HepG2 (cell line): ENCODE results near the gene OMA1. TPM values are rescaled to one million over a fixed set of nuclear protein-coding genes. Genes with fewer than 3 reads are reported as not detected.

Experiments
- ATAC-seq: fragments of 200-7000 bp; cut with Tn5 transposase; 3 replicates; pipeline ENCODE4 v1.9.1; 2020; ENCODE audit warnings: mild to moderate bottlenecking, moderate library complexity
- BruUV-seq: library from RNA; stranded (reverse); fragments of 400-500 nt; replicated peaks from 2 replicates; lab custom pipeline; 2021; lab: Mats Ljungman, UMichigan
- CTCF ChIA-PET: fragments of 300-600 bp; formaldehyde crosslinking; extraction: SDS; loops from one replicate; lab custom pipeline; 2021; ENCODE audit warnings: low total read pairs, inconsistent platforms, low intra/inter-chr PET ratio; lab: Yijun Ruan, JAX
- POLR2A ChIA-PET: fragments of 350-600 bp; sonication (Branson Sonifier 250); formaldehyde crosslinking; loops from one replicate; lab custom pipeline; 2020; ENCODE audit warnings: antibody characterized with exemption, inconsistent platforms; lab: Yijun Ruan, JAX
- DNase-seq: peaks from one replicate; pipeline ENCODE4 v3.0.0-alpha.2; 2015; ENCODE audit warnings: low spot score
- FAIRE-seq: peaks from 3 replicates; lab custom pipeline; 2011; peaks lifted over from hg19 to GRCh38; lab: Jason Lieb, UNC
- H2AFZ ChIP-seq: one replicate; pipeline ENCODE4 v1.6.1; 2011; ENCODE audit warnings: low read length, inconsistent platforms
- H3K27ac ChIP-seq: fragments of 300-600 bp; 3 replicates; pipeline ENCODE4 v1.8.0; 2011; ENCODE audit warnings: mixed run types, mild to moderate bottlenecking, mixed read lengths, low read length, inconsistent platforms; ENCODE audit not compliant: insufficient read depth; ENCODE audit errors: extremely low read length
- H3K27me3 ChIP-seq, 2 experiments: fragments of 200-600 bp in 1 of 2; 2 replicates in 1 of 2; 3 replicates in 1 of 2; pipeline versions ENCODE4 v1.6.0 to v1.8.0; 2011; ENCODE audit warnings: low read length in 2 of 2, mild to moderate bottlenecking in 2 of 2, moderate library complexity in 2 of 2, inconsistent platforms in 1 of 2; ENCODE audit not compliant: insufficient read depth in 2 of 2, control insufficient read depth in 1 of 2
- H3K36me3 ChIP-seq, 2 experiments: fragments of 200-600 bp in 1 of 2; replicated peaks in 1 of 2; 2 replicates in 1 of 2; 3 replicates in 1 of 2; pipeline versions ENCODE4 v1.5.1 to v1.8.0; 2011; ENCODE audit warnings: low read length in 2 of 2, inconsistent platforms in 1 of 2; ENCODE audit not compliant: insufficient read depth in 2 of 2, control insufficient read depth in 1 of 2
- H3K4me1 ChIP-seq: 2 replicates; pipeline ENCODE4 v1.5.1; 2012; ENCODE audit warnings: low read length, inconsistent platforms; ENCODE audit not compliant: insufficient read depth
- H3K4me2 ChIP-seq: 2 replicates; pipeline ENCODE4 v1.6.0; 2011; ENCODE audit warnings: low read depth, low read length, inconsistent platforms
- H3K4me3 ChIP-seq, 3 experiments: fragments of 200-600 bp in 1 of 3; sonication (generic), shearing (Covaris generic) in 1 of 3; replicated peaks in 1 of 3; 2 replicates each; pipeline ENCODE4 v1.5.1; 2011 to 2016; ENCODE audit warnings: low read length in 3 of 3, inconsistent platforms in 2 of 3, low read depth in 2 of 3, mild to moderate bottlenecking in 2 of 3, control low read depth in 1 of 3, mixed read lengths in 1 of 3; ENCODE audit not compliant: insufficient read depth in 1 of 3
- H3K79me2 ChIP-seq: one replicate; pipeline ENCODE4 v1.6.1; 2011; ENCODE audit warnings: low read length, inconsistent platforms; ENCODE audit not compliant: insufficient read depth
- H3K9ac ChIP-seq: 2 replicates; pipeline ENCODE4 v1.6.0; 2011; ENCODE audit warnings: mild to moderate bottlenecking, low read depth, low read length, inconsistent platforms; ENCODE audit not compliant: insufficient read depth
- H3K9me3 ChIP-seq: 2 replicates; pipeline ENCODE4 v1.5.1; 2012; ENCODE audit warnings: mild to moderate bottlenecking, low read length
- H4K20me1 ChIP-seq: 2 replicates; pipeline ENCODE4 v1.6.0; 2011; ENCODE audit warnings: inconsistent platforms, mild to moderate bottlenecking, low read length, moderate library complexity; ENCODE audit not compliant: insufficient read depth
- HNF4A ChIP-seq: sonication (generic); formaldehyde crosslinking; IDR thresholded peaks from 2 replicates; pipeline ENCODE4 v1.4.0; 2020; ENCODE audit warnings: missing genetic modification reagents
- KLF6 ChIP-seq: IDR thresholded peaks from 2 replicates; pipeline ENCODE4 v1.8.0; 2016; ENCODE audit warnings: missing biosample characterization, missing genetic modification reagents
- NR2F1 ChIP-seq, 2 experiments: fragments of 450-650 bp in 1 of 2; formaldehyde crosslinking in 1 of 2; IDR thresholded peaks; 2 replicates each; pipeline versions ENCODE4 v1.5.0 to v1.6.1; 2016 to 2020; ENCODE audit warnings: mild to moderate bottlenecking in 1 of 2, missing compliant biosample characterization in 1 of 2, missing genetic modification reagents in 1 of 2, moderate library complexity in 1 of 2
- NR2F6 ChIP-seq, 2 experiments: IDR thresholded peaks; 2 replicates each; pipeline ENCODE4 v1.6.1; 2016; ENCODE audit warnings: antibody characterized with exemption in 1 of 2, mild to moderate bottlenecking in 1 of 2
- PHB2 ChIP-seq: fragments of 450-650 bp; IDR thresholded peaks from 2 replicates; pipeline ENCODE4 v1.6.1; 2018; ENCODE audit not compliant: partially characterized antibody
- SNAPC2 ChIP-seq: sonication (generic); formaldehyde crosslinking; IDR thresholded peaks from 2 replicates; pipeline ENCODE4 v1.8.1; 2022; ENCODE audit warnings: mild to moderate bottlenecking, missing genetic modification reagents
- SOX6 ChIP-seq, 2 experiments: fragments of 450-650 bp in 1 of 2; sonication (generic) in 1 of 2; formaldehyde crosslinking in 1 of 2; IDR thresholded peaks; 2 replicates each; pipeline versions ENCODE4 v1.4.0 to v1.6.1; 2017 to 2020; ENCODE audit warnings: antibody characterized with exemption in 1 of 2, mild to moderate bottlenecking in 1 of 2, missing genetic modification reagents in 1 of 2
- ZNF121 ChIP-seq: sonication (generic); formaldehyde crosslinking; IDR thresholded peaks from 2 replicates; pipeline ENCODE4 v1.5.0; 2020; ENCODE audit warnings: mild to moderate bottlenecking, missing genetic modification reagents
- ZNF263 ChIP-seq: sonication (generic); formaldehyde crosslinking; IDR thresholded peaks from 2 replicates; pipeline ENCODE4 v1.4.0; 2020; ENCODE audit warnings: missing genetic modification reagents
- ZNF501 ChIP-seq: sonication (generic); formaldehyde crosslinking; IDR thresholded peaks from 2 replicates; pipeline ENCODE4 v1.5.1; 2020; ENCODE audit warnings: mild to moderate bottlenecking, moderate library complexity, missing genetic modification reagents
- ZSCAN22 ChIP-seq: sonication (generic); formaldehyde crosslinking; IDR thresholded peaks from 2 replicates; pipeline ENCODE4 v1.4.0; 2020; ENCODE audit warnings: mild to moderate bottlenecking, missing genetic modification reagents
- WGBS: methylation state at CpG from one replicate; pipeline ENCODE4 v1.1.6; 2017; ENCODE audit warnings: low lambda C conversion rate; 5-methylcytosine and 5-hydroxymethylcytosine counted together
- in situ Hi-C: cut with HindIII; loops from 2 replicates; pipeline ENCODE4 v1.10.0; 2017; ENCODE audit warnings: low pct_unique_long_range_greater_than_20kb; ENCODE audit not compliant: extremely low pct_ligation_motif_present
- intact Hi-C: fragments of 100-400 bp; cut with micrococcal nuclease; formaldehyde crosslinking; loops from one replicate; pipeline ENCODE4 v1.10.0; 2022; ENCODE audit not compliant: unreplicated experiment
- polyA plus RNA-seq, 8 experiments: library from polyadenylated mRNA; depleted of rRNA in 3 of 8; stranded (reverse) in 7 of 8; unstranded in 1 of 8; fragments of >200 nt; fragmentation: Illumina TruSeq in 4 of 8; extraction: Trizol in 4 of 8; gene quantifications; 2 replicates each; pipeline versions ENCODE4 v1.2.1 to v1.2.3, GENCODE V29; 2011 to 2016; ENCODE audit warnings: low read depth in 4 of 8, missing spikeins in 1 of 8, mixed read lengths in 1 of 8; ENCODE audit not compliant: insufficient read depth in 1 of 8
- total RNA-seq, 5 experiments: library from RNA; depleted of rRNA; stranded (reverse); fragments of >200 nt; fragmentation: Illumina TruSeq; extraction: Trizol; gene quantifications; 2 replicates each; pipeline ENCODE4 v1.2.3, GENCODE V29; 2016; ENCODE audit warnings: low read depth in 1 of 5
- TF ChIP-seq, protein P1 (sequence below): sonication (generic); formaldehyde crosslinking; IDR thresholded peaks from 2 replicates; pipeline ENCODE4 v1.4.0; 2020; ENCODE audit warnings: missing genetic modification reagents
- TF ChIP-seq, protein P2 (sequence below): IDR thresholded peaks from 2 replicates; pipeline ENCODE4 v1.6.1; 2016; ENCODE audit warnings: missing compliant biosample characterization, missing genetic modification reagents, borderline replicate concordance

OMA1 gene
- total and polyA plus RNA-seq, 2 of the 13 experiments (the other 11 are each of a cell fraction or from before 2014, with no cell fraction given) = 7.0 to 26.9 TPM

DNA sequence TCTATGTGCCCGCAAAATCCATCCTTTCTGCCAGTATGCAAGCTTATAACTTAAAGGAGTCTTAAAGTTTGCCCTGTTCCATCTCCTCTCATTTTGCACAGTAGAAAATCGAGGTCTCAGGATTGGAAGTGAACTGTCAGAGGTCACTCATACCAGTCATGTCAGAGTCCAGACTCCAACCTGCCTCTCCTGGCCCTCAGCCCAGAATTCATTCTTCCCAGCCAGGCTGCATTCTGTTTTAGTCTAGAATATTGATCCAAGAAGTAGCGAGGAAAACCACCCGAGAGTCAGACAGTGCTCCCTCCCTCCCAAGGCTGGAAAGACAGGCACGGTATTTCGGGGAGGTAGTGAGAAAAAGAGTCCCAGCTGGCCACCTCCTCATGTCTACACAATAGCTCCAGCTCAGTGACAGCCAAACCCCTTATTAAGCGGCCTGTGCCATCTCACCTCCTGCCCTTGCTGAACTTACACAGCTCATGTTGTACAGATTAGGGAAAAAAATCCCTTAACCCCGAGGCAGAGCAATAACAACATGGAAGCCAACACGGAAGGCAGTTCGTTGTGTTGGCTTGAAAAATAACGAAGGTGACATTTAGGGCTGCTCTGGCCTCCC lies 89.4 kb downstream of the OMA1 start:
- Histone ChIP-seq H3K4me2 (peak overlapping the region; percentile 8; the same call in 1 of the 2 replicates), H3K9me3 (no peaks in the 10 kb centered on the region), H3K27me3 (no peaks in the 10 kb centered on the region), H3K79me2 (no peaks in the 10 kb centered on the region), H4K20me1 (no peaks in the 10 kb centered on the region), H2AFZ (no peak overlapping the region), H3K27ac (no peak overlapping the region), H3K4me1 (peaks cover 36% of the 10 kb centered on the region), H3K4me3 (no peak overlapping the region), H3K9ac (no peak overlapping the region), H3K36me3 (no peaks in the 10 kb centered on the region)
- WGBS = 18% methylated on average over 11 of the region's 11 CpGs
- DNase-seq (no peak), FAIRE-seq (no peak), ATAC-seq (peak; percentile 68)
- ChIA-PET POLR2A (no interaction called here), CTCF (no interaction called here)
- no peak for TF ChIP-seq PHB2
- TF ChIP-seq, protein P1, sequence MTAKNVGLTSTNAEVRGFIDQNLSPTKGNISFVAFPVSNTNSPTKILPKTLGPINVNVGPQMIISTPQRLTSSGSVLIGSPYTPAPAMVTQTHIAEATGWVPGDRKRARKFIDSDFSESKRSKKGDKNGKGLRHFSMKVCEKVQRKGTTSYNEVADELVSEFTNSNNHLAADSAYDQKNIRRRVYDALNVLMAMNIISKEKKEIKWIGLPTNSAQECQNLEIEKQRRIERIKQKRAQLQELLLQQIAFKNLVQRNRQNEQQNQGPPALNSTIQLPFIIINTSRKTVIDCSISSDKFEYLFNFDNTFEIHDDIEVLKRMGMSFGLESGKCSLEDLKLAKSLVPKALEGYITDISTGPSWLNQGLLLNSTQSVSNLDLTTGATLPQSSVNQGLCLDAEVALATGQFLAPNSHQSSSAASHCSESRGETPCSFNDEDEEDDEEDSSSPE (CRISPR knock-in tag) = no peak
- TF ChIP-seq KLF6 (CRISPR knock-in tag) = no peak
- TF ChIP-seq ZSCAN22 (CRISPR knock-in tag) = no peak
- peak; percentile 51; the same call in 1 of the 2 replicates for TF ChIP-seq ZNF263
- TF ChIP-seq ZNF501 (CRISPR knock-in tag) = no peak
- no peak for TF ChIP-seq SNAPC2 (CRISPR knock-in tag)
- peak; percentile 44 for TF ChIP-seq HNF4A
- TF ChIP-seq SOX6 (IDR thresholded peaks at IDR 0.05) = no peak
- TF ChIP-seq SOX6 (CRISPR knock-in tag; IDR thresholded peaks at IDR 0.05) = peak; percentile 28; the same call in 1 of the 2 replicates
- peak; percentile 61; the same call in 1 of the 2 replicates for TF ChIP-seq ZNF121 (CRISPR knock-in tag)
- TF ChIP-seq NR2F1 (CRISPR knock-in tag; IDR thresholded peaks at IDR 0.05) = 0 out of 4 replicates have a peak, but pooled peaks of 1 of the 2 experiments have one; percentile 39
- TF ChIP-seq, protein P2, sequence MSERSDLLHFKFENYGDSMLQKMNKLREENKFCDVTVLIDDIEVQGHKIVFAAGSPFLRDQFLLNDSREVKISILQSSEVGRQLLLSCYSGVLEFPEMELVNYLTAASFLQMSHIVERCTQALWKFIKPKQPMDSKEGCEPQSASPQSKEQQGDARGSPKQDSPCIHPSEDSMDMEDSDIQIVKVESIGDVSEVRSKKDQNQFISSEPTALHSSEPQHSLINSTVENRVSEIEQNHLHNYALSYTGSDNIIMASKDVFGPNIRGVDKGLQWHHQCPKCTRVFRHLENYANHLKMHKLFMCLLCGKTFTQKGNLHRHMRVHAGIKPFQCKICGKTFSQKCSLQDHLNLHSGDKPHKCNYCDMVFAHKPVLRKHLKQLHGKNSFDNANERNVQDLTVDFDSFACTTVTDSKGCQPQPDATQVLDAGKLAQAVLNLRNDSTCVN (CRISPR knock-in tag) = 0 out of 2 replicates have a peak, but pooled peaks have one; percentile 22
- no peak for TF ChIP-seq NR2F6 (IDR thresholded peaks at IDR 0.05)
- TF ChIP-seq NR2F6 (CRISPR knock-in tag; IDR thresholded peaks at IDR 0.05) = peak; percentile 24; the same call in 1 of the 2 replicates
- intact Hi-C loops (no loop called here), in situ Hi-C loops (no loop called here)
- BruUV-seq = no TSS peak
